Loucy (cell line): Measurements from ENCODE around the gene ANK3.

Experiments used
- H2AFZ ChIP-seq: fragments of 200-600 bp; sonication (generic); 2 replicates; pipeline ENCODE4 v1.6.0; 2016; ENCODE audit warnings: antibody characterized with exemption, mild to moderate bottlenecking, low read length, moderate library complexity
- H3F3A ChIP-seq: fragments of 200-600 bp; 2 replicates; pipeline ENCODE4 v1.6.0; 2016; ENCODE audit warnings: antibody characterized with exemption, low read depth, mild to moderate bottlenecking
- H3K27me3 ChIP-seq: fragments of 200-600 bp; sonication (generic); 2 replicates; pipeline ENCODE4 v1.6.1; 2014; ENCODE audit warnings: low read length, mild to moderate bottlenecking; ENCODE audit not compliant: insufficient read depth, poor library complexity, severe bottlenecking
- H3K36me3 ChIP-seq: fragments of 200-600 bp; sonication (generic); 2 replicates; pipeline ENCODE4 v1.6.1; 2016; ENCODE audit warnings: low read length; ENCODE audit not compliant: insufficient read depth
- H3K4me1 ChIP-seq: fragments of 200-600 bp; sonication (generic); 2 replicates; pipeline ENCODE4 v1.5.1; 2014; ENCODE audit warnings: low read length, mild to moderate bottlenecking; ENCODE audit not compliant: insufficient read depth, poor library complexity, severe bottlenecking
- H3K4me2 ChIP-seq: fragments of 200-600 bp; sonication (generic); 2 replicates; pipeline ENCODE4 v1.6.0; 2014; ENCODE audit warnings: antibody characterized with exemption, low read length, low read depth, mild to moderate bottlenecking; ENCODE audit not compliant: poor library complexity, severe bottlenecking
- H3K4me3 ChIP-seq: fragments of 200-600 bp; sonication (generic); 2 replicates; pipeline ENCODE4 v1.5.1; 2014; ENCODE audit warnings: low read length, mild to moderate bottlenecking, mixed read lengths; ENCODE audit not compliant: poor library complexity, severe bottlenecking
- H3K79me2 ChIP-seq: fragments of 200-600 bp; sonication (generic); 2 replicates; pipeline ENCODE4 v1.6.1; 2014; ENCODE audit warnings: low read length; ENCODE audit not compliant: insufficient read depth
- H3K9ac ChIP-seq: fragments of 200-600 bp; sonication (generic); 2 replicates; pipeline ENCODE4 v1.6.0; 2014; ENCODE audit warnings: mild to moderate bottlenecking, low read depth, low read length, moderate library complexity; ENCODE audit not compliant: poor library complexity, severe bottlenecking
- H3K9me2 ChIP-seq: fragments of 200-600 bp; sonication (generic); replicated peaks from 2 replicates; pipeline ENCODE4 v1.6.1; 2016; ENCODE audit warnings: low read depth, low read length, mixed read lengths
- H3K9me3 ChIP-seq: fragments of 200-600 bp; sonication (generic); 2 replicates; pipeline ENCODE4 v1.6.1; 2014; ENCODE audit warnings: mild to moderate bottlenecking, antibody characterized with exemption, low read length, low read depth; ENCODE audit not compliant: insufficient read depth
- H4K20me1 ChIP-seq: fragments of 200-600 bp; sonication (generic); 2 replicates; pipeline ENCODE4 v1.6.0; 2014; ENCODE audit warnings: antibody characterized with exemption, low read length, mild to moderate bottlenecking; ENCODE audit not compliant: insufficient read depth, poor library complexity, severe bottlenecking
- CTCF ChIP-seq: fragments of 200-600 bp; sonication (generic); conservative IDR thresholded peaks from 2 replicates; pipeline ENCODE4 v1.5.1; 2014; ENCODE audit warnings: mild to moderate bottlenecking, antibody characterized with exemption, low read length
- EZH2phosphoT487 ChIP-seq: fragments of 200-600 bp; IDR thresholded peaks from 2 replicates; pipeline ENCODE4 v1.6.1; 2018; ENCODE audit warnings: antibody characterized with exemption, mild to moderate bottlenecking, moderate library complexity, borderline replicate concordance

Gene ANK3

GRCh38 chr10:60082744-60083344, 306.8 kb downstream of the ANK3 start:
- Histone ChIP-seq H3K9ac (no peak overlapping the region), H3K79me2 (no peaks in the 10 kb centered on the region)

GRCh38 chr10:60082341-60082740, 307.3 kb downstream of the ANK3 start:
- TF ChIP-seq EZH2phosphoT487 (no peak), CTCF (no peak)
- H3K4me1 ChIP-seq, result no peaks in the 10 kb centered on the region
- H3K27me3 ChIP-seq, result no peaks in the 10 kb centered on the region
- no peaks in the 10 kb centered on the region for H4K20me1 ChIP-seq
- H2AFZ ChIP-seq, result no peak overlapping the region
- no peaks in the 10 kb centered on the region for H3F3A ChIP-seq
- no peak overlapping the region for H3K4me2 ChIP-seq
- no peaks in the 10 kb centered on the region for H3K9me2 ChIP-seq
- H3K36me3 ChIP-seq, result no peaks in the 10 kb centered on the region
- H3K4me3 ChIP-seq, result no peak overlapping the region
- H3K79me2 ChIP-seq, result no peaks in the 10 kb centered on the region
- H3K9me3 ChIP-seq, result no peaks in the 10 kb centered on the region
- no peak overlapping the region for H3K9ac ChIP-seq

More at GRCh38 chr10:60082744-60083344, 306.8 kb downstream of the ANK3 start:
- Histone ChIP-seq H3K27me3 (no peaks in the 10 kb centered on the region), H3K4me3 (no peak overlapping the region), H3K9me2 (no peaks in the 10 kb centered on the region), H3K36me3 (no peaks in the 10 kb centered on the region), H3K9me3 (no peaks in the 10 kb centered on the region), H3K4me2 (no peak overlapping the region), H4K20me1 (no peaks in the 10 kb centered on the region), H3K4me1 (no peaks in the 10 kb centered on the region), H2AFZ (no peak overlapping the region), H3F3A (no peaks in the 10 kb centered on the region)
- TF ChIP-seq EZH2phosphoT487 (no peak), CTCF (no peak)

- no peak overlapping the region for H3K9ac ChIP-seq
- no peaks in the 10 kb centered on the region for H3K36me3 ChIP-seq
- no peaks in the 10 kb centered on the region for H3F3A ChIP-seq
- H2AFZ ChIP-seq, result no peak overlapping the region
- no peaks in the 10 kb centered on the region for H3K9me3 ChIP-seq
- no peaks in the 10 kb centered on the region for H3K9me2 ChIP-seq
- H4K20me1 ChIP-seq, result no peaks in the 10 kb centered on the region
- no peaks in the 10 kb centered on the region for H3K79me2 ChIP-seq
- H3K27me3 ChIP-seq, result no peaks in the 10 kb centered on the region
- no peak overlapping the region for H3K4me3 ChIP-seq
- H3K4me2 ChIP-seq, result no peak overlapping the region
- H3K4me1 ChIP-seq, result no peaks in the 10 kb centered on the region
- no peak for TF ChIP-seq EZH2phosphoT487
- no peak for TF ChIP-seq CTCF
Measured at GRCh38 chr10:60073781-60074656, 315.7 kb downstream of the ANK3 start.
